GM19239 (cell line): ENCODE data around the gene BTN1A1.
A peak's percentile ranks its signal among the peaks of the same experiment; 100 is the strongest.
"Not testable (repeated sequence)": the region's sequence is repeated elsewhere in the genome, so short reads cannot be mapped to it uniquely, and the experiment has no call there.

Experiments used
- DNase-seq: peaks from one replicate; pipeline ENCODE4 v3.0.0; 2011; ENCODE audit warnings: low spot score; ENCODE audit not compliant: insufficient read length
- FAIRE-seq: peaks from 2 replicates; lab custom pipeline; 2011; peaks lifted over from hg19 to GRCh38; lab: Jason Lieb, UNC

The BTN1A1 gene

DNA sequence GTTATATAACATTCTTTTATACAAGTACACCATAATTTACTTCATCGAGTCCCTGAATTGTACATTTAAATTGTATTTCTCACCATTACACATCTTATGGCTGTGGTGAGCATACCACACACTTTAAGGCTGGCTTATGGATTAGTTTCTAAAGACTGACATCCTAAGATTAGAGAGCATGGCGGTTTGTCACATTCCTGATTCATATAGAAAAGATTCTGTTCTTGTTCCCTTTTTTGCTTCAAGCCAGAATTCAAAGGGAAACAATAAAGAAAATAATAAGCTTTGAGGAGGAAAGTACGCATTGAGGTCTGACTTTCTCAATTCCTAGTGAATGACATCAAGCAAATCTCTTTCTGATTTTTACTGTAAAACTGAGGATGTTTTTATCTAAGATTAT, 2.5 kb downstream of the BTN1A1 start:
- DNase-seq (no peak), FAIRE-seq (no peak)

DNA sequence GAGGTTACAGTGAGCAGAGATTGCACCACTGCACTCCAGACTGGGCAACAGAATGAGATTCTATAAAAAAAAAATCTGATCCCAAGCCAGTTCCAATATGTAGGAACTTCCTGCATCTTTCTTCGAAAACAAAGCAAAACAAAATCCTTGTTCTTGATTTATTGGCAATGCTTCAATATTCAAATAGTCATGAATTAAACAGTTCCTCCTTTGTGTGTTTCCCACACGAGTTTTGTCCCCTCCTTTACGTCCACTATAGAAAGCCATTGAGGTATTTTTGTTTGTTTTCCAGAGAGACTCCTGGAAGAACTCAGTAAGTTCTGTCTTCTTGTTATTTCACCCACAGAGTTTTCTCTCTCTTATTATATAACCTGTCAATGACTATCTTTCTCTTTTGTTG, 7.6 kb downstream of the BTN1A1 start:
- FAIRE-seq (no peak), DNase-seq (no peak)

DNA sequence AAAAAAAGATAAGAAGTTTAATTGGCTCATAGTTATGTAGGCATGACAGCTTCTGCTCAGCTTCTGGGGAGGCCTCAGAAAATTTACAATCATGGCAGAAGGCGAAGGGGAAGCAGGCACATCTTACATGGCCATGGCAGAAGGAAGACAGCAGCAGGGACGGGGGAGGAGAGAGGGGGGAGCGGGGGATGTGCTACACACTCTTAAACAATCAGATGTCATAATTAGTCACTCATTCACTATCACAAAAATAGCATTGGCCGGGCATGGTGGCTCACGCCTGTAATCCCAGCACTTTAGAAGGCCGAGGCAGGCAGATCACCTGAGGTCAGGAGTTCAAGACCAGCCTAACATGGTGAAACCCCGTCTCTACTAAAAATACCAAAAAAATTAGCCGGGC, 10.9 kb downstream of the BTN1A1 start:
- not testable (repeated sequence) for FAIRE-seq, DNase-seq

DNA sequence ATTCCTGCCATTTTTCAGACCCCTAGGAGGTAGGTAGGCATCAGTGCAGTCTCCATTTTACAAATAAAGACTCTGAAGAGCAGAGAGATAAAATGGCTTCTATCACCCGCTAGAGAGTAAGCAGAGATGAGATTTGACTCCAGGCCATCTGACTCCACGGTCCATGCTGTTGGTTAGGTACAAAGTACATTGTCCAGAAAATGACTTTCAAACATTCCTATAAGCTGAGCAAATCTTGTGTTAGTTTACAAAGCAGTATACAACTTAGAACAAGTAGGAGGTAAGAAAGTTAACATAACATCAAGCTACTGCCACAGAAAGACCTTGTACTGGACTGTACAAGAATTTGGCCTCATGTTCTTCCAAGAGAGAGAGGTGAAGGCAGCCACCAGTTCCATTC, 14.9 kb downstream of the BTN1A1 start:
- FAIRE-seq (no peak), DNase-seq (no peak)

DNA sequence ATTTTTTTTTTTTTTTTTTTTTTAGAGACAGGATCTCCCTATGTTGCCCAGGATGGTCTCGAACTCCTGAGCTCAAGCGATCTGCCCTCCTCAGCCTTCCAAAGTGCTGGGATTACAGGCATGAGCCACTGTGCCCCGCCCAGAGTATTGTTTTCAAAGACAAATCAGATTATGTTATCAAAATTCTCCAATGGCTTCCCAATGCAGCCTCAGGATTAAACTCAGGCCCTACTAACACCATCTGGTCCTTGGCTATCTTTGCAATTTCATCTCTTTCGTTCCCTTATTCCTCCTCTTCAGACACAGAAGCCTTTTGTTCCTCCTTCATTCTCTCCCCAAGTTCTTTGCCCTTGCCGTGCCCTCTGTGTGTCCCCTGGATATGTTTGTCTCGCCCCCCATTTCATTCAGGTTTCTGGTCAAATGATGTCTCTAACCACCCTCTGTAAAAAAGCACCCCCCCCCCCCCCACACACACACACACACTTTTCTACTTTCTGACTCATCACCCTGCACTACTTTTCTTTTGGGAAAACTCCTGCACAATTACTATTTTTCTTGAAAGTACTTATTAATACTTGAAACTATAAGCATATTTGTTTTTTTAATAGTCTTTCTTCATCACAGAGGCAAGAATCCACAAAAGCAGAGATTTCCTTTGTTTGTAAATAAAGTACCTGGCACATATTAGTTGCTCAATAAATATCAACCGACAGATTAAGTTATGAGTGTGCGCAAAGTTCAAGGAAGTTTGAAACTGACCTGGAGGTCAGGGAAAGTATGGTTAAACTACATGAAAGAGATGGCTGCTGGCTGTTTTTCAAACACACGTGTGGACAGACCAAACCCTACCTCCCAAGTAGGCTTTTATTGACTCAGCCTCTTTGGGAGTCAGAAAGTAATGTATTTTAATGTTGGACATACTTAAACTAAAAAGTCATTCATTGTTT, 16.7 kb downstream of the BTN1A1 start:
- no peak for DNase-seq
- FAIRE-seq, result no peak

DNA sequence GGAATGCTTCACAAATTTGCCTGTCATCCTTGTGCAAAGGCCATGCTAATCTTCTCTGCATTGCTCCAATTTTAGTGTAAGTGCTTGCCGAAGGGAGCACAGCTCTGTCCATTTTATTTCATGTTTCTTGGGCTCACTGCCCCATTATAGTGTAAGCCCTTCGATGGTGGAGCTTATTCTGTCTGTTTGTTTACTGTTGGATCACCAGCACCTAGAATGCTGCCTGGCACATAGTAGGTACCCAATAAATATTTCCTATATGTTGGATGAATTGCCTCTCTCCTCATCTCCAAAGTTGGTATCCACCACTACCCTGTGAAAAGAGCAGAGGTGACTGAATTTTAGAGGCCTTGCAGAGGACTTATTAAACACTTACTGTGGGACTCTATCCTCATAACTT, 19.3 kb downstream of the BTN1A1 start:
- no peak for FAIRE-seq
- DNase-seq, result no peak

DNA sequence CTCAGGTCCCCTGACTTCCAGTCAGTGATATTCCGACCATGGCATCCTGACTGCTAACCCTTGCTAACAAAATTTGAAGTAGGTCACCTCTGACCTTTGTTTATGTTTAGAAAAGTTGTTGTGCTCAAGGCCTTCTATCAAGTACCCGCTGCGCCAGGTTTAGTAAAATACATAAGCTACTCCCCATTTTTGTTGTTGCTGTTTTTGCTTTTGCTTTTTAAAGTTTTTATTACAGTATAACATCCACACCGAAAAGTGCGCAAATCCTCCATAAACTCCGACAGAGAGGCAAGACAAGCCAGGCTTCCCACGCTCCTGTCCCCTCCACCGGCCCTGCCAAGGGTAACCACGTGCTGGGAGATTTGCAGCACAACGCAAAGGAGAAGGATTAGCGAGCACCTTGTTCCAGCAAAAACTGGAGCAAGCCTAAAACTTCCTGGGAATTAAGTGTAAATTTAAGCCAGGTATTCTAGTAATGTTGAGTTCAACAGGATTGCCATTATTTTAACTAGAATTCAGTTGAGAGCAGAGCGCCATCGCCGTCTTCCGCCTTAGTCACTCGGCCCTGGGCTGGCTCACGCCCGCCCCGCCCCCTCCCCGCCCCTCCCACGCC, 20.2 kb downstream of the BTN1A1 start:
- FAIRE-seq (peak; percentile 72), DNase-seq (peak; percentile 19)

DNA sequence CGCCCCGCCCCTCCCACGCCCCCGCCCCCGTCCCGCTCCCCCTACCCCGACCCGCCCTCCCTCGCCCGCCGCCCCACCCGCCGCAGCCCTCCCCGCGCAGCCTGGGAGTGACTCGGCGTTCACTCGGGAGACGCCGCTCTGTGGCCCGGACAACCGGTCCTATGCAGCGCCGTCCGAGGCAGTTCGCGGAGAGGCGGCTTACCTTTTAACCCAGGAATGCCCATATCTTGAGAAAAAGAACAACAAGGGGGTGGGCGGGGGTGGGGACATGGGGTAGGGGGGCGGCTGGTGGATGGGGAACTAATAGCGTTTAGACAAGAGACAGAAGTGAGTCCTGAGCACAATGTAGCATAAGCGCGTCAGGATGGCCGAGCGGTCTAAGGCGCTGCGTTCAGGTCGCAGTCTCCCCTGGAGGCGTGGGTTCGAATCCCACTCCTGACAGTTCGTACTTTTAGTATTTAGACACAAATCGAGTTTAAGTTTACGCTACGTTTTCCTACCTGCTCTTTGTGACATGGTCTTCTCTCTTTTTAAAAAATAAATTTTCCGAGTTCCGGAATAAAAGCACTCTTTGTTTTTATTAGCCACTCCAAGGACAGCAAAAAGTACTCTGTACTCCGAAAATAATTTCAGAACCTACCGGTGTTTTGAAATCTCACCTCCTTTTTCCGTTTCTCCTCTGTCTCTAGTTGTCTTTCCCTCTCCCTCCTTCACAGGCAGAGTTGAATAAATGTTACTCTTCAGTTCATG, 20.9 kb downstream of the BTN1A1 start:
- DNase-seq (peak; percentile 75), FAIRE-seq (no peak)

DNA sequence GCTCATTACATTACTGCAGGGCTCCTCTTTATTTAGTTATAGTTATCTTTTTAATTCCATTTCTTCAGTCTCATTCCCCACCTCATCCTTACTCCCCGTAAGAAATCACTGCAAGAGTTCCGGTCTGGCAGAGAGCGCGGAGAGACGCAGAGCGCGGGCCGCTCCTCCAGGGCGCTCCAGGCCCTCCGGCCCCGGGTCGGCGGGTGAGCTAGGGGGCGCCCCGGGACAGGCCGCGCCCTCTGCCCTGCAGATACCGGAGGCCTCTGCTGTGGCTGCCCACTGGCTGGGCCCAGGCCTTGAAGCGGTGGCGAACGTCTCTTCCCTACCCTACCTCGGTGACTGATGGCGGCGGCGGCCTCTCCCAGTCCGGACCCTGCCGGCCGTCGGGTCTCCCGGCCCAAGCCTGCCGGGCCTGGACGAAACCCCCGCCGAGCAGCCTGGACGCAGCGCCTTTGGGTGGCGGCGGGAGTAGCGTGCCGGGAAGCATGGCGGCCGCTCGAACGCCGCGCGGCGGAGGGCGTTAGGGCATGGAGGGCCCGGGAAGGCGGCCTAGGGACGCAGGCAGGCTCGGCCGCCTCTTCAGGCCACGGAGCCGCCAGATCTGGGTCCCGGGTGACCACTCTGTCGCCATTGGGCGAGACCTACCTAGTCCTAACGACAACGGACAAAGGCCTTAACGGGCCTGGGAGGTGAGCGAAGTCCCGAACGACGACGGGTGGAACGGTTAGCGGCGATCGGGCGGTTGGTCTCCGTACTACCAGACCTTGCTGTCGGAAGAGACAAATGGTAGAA, 21.7 kb downstream of the BTN1A1 start:
- FAIRE-seq, result peak; percentile 47

DNA sequence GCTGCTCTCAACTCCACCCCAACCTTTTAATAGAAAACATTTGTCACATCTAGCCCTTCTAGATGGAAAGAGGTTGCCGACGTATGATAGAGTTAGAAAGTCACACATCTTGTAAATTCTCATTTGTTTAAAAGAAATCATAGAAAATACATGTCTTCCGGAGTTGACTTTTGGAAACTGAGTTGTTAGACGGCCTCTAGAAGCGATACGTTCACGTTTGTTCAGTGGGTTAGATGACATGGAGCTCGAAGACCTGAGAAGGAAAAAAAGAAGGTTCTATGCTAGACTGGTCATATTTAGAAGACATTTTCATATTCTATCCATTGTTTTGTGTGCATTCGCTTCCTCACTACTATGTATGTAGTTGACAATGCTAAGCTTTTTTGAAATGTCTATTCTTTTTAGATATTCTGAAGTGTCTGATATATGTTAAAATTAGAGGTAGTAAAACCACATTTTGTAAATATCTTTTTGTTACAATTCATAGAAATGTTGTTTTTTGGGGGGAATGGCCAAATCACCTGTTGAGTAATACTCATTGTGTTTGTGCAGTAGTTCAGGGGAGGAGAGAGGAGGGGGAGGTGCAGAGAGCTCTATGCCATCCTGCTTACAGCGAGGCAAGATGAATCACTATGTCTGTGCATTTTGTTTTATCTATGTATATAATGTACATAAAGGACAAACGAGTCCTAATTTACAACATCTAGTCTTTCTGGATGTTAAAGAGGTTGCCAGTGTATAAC, 22.6 kb downstream of the BTN1A1 start:
- DNase-seq, FAIRE-seq: not testable (repeated sequence)

More for the DNA sequence above, 21.7 kb downstream of the BTN1A1 start:
- DNase-seq, result peak; percentile 53

DNA sequence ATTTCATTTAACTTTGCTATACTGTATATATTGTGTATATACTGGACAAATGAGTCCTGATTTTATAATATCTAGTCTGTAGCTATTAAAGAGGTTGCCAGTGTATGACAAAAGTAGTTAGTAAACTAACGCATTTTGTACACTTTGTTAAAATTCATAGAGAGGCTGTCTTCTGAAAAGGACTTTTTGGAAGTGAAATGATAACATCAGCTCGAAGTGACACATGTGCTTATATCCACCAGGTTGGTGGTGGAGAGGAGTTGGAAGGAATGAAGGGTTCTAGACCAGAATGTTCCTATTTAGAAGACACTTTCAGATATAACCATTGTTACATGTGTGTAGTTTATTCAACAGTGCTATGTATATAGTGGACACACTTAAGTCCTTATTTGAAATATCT, 24.2 kb downstream of the BTN1A1 start:
- FAIRE-seq, DNase-seq: not testable (repeated sequence)

DNA sequence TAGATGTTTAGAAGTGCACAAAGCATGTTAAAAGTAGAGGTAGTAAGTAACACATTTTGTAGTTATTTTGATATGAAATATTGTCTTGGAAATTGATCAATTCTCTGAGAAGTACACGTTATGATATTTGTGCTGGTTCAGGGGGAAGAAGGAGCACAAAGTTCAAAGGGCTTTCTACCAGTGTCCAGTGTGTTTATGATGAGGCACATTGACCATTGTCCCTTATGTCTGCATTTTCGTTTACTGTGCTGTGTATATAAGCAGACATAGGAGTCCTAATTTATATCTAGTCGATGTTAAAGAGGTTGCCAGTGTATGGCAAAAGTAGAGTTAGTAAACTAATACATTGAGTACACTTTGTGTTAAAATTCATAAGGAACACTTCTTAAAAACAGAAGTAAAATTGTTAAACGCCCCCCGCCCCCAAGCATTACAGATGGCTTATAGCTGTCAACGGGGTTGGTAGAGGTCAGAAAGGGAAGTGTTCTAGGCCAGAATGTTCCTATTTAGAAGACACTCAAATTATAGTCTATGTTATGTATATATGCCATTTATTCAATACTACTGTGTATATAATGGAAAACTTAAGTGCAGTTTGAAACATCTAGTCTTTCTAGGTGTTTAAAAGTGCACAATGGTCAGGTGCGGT, 24.7 kb downstream of the BTN1A1 start:
- FAIRE-seq, result no peak
- DNase-seq, result no peak

DNA sequence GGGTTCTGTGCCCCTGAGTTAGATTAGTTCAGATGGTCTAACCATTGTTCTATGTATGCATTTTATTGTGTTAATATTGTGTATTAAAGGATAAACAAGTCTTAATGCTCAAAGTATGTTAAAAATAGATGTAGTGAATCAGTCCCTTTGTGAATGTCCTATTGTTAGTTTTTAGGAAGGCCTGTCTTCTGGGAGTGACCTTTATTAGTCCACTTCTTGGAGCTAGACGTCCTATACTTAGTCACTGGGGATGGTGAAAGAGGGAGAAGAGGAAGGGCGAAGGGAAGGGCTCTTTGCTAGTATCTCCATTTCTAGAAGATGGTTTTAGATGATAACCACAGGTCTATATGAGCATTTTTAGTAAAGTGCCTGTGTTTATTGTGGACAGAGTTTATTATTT, 25.7 kb downstream of the BTN1A1 start:
- no peak for DNase-seq
- FAIRE-seq, result no peak

DNA sequence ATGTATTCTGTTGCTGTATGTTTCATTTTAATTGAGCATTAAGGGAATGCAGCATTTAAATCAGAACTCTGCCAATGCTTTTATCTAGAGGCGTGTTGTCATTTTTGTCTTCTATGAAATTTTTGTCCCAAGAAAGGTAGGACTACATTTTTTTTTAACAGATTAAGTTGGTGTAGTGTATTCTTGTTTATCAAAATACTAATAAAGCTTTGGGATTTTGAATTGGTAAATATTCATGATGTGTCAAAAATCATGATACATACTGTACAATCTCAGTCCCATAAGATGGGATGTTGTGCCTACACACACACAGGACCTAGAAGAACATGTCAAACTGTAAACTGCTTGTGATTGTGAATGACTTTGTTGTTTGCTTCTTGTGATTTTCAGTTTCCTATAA, 26.8 kb downstream of the BTN1A1 start:
- FAIRE-seq, result no peak
- no peak for DNase-seq

DNA sequence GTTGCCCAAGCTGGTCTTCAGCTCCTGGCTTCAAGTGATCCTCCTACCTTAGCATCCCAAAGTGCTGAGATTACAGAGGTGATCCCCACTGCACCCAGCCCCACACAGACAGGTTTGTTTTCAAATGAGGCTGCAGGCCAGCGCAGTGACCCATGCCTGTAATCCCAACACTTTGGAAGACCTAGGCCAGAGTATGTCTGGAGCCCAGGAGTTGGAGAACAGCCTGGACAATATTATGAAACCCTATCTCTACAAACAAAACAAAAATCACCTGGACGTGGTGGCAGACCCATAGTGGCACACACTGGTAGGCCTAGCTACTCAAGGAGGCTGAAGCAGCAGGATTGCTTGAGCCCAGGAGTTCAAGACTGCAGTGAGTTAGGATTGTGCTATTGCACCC, 30.1 kb downstream of the BTN1A1 start:
- FAIRE-seq (no peak), DNase-seq (no peak)

DNA sequence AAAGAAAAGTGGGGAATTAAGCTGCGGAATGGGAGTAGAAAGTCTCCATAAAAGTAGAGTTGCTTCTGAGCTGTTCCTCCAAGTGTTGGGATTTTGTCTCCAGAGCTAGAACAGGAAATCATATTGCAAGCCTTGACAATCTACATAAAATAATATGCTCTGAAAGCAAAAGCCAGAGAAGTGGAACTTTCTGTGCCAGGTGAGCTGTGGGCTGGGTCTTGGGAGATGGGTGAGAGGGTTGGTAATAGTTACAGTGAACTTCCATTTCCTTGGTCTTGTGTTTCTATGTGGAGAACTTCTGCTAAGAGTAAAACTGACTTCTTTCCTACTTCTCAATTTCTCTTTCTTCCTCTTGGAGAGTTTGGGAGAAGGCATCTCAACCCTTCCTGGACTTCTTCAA, 31.8 kb downstream of the BTN1A1 start:
- DNase-seq (no peak), FAIRE-seq (no peak)

DNA sequence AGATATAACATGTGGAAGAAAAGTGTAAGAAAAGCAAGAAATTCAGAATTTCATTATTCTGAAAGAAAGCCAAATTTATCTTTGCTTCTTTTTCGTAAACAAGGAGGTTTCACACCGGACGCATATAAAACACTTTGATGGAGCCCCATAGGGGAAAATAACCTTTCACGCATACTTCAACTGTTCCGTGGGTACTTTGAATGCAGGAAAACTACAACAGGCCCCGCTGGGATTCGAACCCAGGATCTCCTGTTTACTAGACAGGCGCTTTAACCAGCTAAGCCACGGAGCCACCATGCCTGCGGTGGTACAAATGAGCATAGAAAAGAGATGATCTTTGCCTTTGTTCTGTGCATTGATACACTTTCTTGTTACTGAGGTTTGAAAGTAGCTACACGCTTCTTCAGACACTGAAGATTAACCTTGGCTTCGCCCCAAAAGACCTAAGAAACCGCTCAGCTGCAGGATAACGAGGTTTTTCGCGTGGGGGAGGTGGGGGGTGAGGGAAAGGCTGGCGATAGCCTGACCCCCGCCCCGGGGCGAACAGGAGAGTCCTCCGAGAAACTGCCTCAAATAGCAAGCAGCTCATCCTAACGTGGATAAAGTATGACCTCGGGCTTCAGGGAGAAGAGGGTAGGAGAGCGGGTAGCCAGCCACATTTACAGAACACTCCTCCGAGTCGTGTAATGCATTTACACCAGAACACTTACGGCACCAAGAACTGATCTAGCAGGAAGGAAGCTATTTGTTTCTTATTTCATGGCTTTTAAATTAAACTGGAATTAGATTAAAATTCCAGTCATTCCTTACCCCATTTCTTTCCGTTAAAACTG, 32.8 kb downstream of the BTN1A1 start:
- DNase-seq (no peak), FAIRE-seq (peak; percentile 79)

DNA sequence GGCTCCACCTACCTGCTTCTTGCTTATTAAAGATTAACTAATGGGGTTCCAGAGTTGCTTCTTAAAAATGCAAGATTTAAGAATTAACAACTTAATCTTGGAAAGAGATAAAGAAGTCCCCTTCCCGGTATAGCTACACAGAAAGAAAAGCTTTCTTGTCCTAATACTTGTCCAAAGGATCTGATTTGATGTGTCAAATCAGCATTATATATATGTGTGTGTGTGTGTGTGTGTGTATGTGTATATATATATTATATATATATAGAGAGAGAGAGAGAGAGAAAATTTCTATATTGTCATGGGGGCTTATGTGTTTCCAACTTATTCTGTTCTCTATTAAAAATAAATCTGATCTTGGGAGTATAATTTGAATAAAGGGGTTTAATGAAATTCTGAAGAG, 33.4 kb downstream of the BTN1A1 start:
- FAIRE-seq (peak; percentile 11), DNase-seq (no peak)
